K562 (cell line): ENCODE measurements around the gene BPTF. TPM values are rescaled to one million over a fixed set of nuclear protein-coding genes. Genes with fewer than 3 reads are reported as not detected.

Experiments used
- CBX5 ChIP-seq: IDR thresholded peaks from 2 replicates; pipeline ENCODE4 v1.6.1; 2014; ENCODE audit warnings: low read depth, borderline replicate concordance
- CTCF ChIP-seq, 3 experiments: IDR thresholded peaks in 2 of 3; conservative IDR thresholded peaks in 1 of 3; 2 replicates each; pipeline ENCODE4 v1.5.1; 2011 to 2012; ENCODE audit warnings: low read length in 3 of 3, mild to moderate bottlenecking in 3 of 3, control low read depth in 2 of 3, improper control_type of control experiment in 1 of 3, inconsistent platforms in 1 of 3, low read depth in 1 of 3, mixed read lengths in 1 of 3, moderate library complexity in 1 of 3; ENCODE audit not compliant: insufficient read depth in 2 of 3
- DLX4 ChIP-seq: fragments of 250-450 bp; sonication (Bioruptor Pico); IDR thresholded peaks from 2 replicates; pipeline ENCODE4 v1.6.1; 2021; ENCODE audit warnings: mild to moderate bottlenecking
- ILF3 ChIP-seq: fragments of 450-650 bp; IDR thresholded peaks from 2 replicates; pipeline ENCODE4 v1.6.1; 2018; ENCODE audit warnings: antibody characterized with exemption, mild to moderate bottlenecking, moderate library complexity, borderline replicate concordance
- PRDM10 ChIP-seq: fragments of 450-650 bp; IDR thresholded peaks from 2 replicates; pipeline ENCODE4 v1.6.1; 2018; ENCODE audit not compliant: partially characterized antibody
- RAD21 ChIP-seq, 2 experiments: fragments of 250-450 bp in 1 of 2; fragments of 450-650 bp in 1 of 2; sonication (Bioruptor Pico) in 1 of 2; formaldehyde crosslinking in 1 of 2; IDR thresholded peaks in 1 of 2; conservative IDR thresholded peaks in 1 of 2; 2 replicates each; pipeline versions ENCODE4 v1.4.0 to v1.8.0; 2020 to 2022; ENCODE audit warnings: mild to moderate bottlenecking in 2 of 2, moderate library complexity in 1 of 2
- RBM15 ChIP-seq: fragments of 200-400 bp; formaldehyde crosslinking; IDR thresholded peaks from 2 replicates; pipeline ENCODE4 v1.6.1; 2018; ENCODE audit warnings: mild to moderate bottlenecking, low read length, moderate library complexity; ENCODE audit not compliant: insufficient read depth
- VEZF1 ChIP-seq: fragments of 200-800 bp; sonication (Bioruptor generic); IDR thresholded peaks from 2 replicates; pipeline ENCODE4 v1.6.1; 2017; ENCODE audit warnings: missing genetic modification characterization, missing compliant biosample characterization
- ZNF592 ChIP-seq: fragments of 450-650 bp; IDR thresholded peaks from 2 replicates; pipeline ENCODE4 v1.6.1; 2017; ENCODE audit warnings: antibody characterized with exemption, mild to moderate bottlenecking
- polyA plus RNA-seq, 8 experiments: library from polyadenylated mRNA; depleted of rRNA in 4 of 8; stranded (reverse) in 5 of 8; unstranded in 3 of 8; fragments of >200 nt; fragmentation: Nextera tagmentation in 2 of 8; fragmentation: Illumina TruSeq in 1 of 8; extraction: Ambion mirVana in 2 of 8; extraction: Trizol in 1 of 8; gene quantifications; 2 replicates each; pipeline versions ENCODE4 v1.2.1 to v1.2.3, GENCODE V29; 2011 to 2014; ENCODE audit warnings: inconsistent platforms in 1 of 8, missing spikeins in 1 of 8
- total RNA-seq, 7 experiments: library from RNA; depleted of rRNA in 6 of 7; stranded (reverse); fragments of >200 nt in 6 of 7; fragmentation: Illumina TruSeq in 2 of 7; extraction: Trizol in 2 of 7; gene quantifications; 2 replicates each; pipeline versions ENCODE4 v1.2.1 to v1.2.3, GENCODE V29; 2011 to 2021; ENCODE audit warnings: low replicate concordance in 1 of 7

The BPTF gene
- total and polyA plus RNA-seq, 9 of the 15 experiments (the other 6 are each of a cell fraction or from before 2014, with no cell fraction given), result 12.5 to 52.1 (median 26.9) TPM

- TF ChIP-seq PRDM10 (no peak), CBX5 (no peak), ZNF592 (no peak), RBM15 (no peak), CTCF (IDR thresholded peaks at IDR 0.05 in 2 of 3, conservative IDR thresholded peaks at IDR 0.05 in 1 of 3; ENCODE audit: insufficient read depth in 2 of 3, low read depth in 1 of 3, low read length in 3 of 3) (peak in 1 of 3 experiments; percentile 22; a peak in 2 of 6 replicates), ILF3 (no peak), VEZF1 (CRISPR knock-in tag) (no peak), DLX4 (CRISPR knock-in tag) (no peak), RAD21 (CRISPR knock-in tag; conservative IDR thresholded peaks at IDR 0.05 in 1 of 2, IDR thresholded peaks at IDR 0.05 in 1 of 2) (peak in 1 of 2 experiments; percentile 31; a peak in 2 of 4 replicates)
These were observed 66.3 kb downstream of the BPTF start (continued) for GRCh38 chr17:67891481-67892119.
